ENCODE data around the gene MT4. TPM values are rescaled to one million over a fixed set of nuclear protein-coding genes. Genes with fewer than 3 reads are reported as not detected.

MT4 gene
- total RNA-seq, result not detected

DNA sequence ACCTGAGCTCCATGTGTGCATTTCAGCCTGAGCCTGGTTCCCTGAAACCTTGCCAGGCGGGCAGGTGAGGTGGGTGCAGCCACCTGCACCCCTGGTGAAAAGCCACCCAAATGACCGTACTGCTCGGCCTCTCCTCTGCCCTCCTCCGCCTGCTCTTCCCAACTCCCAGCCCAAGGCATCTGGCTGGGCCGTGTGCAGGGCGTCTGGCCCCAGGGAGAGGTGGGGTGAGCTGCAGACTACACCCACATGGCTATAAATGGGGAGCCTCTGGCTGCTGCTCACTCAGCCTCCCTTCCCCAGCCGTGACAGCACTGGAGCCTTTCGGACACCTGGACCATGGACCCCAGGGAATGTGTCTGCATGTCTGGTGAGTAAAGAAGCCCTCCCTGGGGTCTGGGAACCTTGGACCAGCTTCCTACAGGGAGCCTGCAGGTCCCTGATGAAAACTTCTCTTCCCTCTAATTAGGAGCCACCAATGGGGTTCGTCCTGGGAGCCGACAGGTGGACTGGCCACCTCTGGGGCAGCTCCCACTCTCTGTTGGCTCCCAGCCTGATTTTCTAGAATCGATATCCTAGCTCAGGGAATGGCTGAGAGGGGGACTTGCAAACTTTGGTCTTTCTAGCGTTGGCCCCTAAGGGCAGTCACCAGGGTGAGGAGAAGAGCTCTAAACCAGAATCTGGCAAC lies at the start of gene MT4:
Gene MT4, plus strand, starts transcription at position 281 of the 685 bp plus-strand sequence. Its CDS starts 56 bp downstream, at position 337.
- no peak for DNase-seq (ENCODE audit: low spot score)

DNA sequence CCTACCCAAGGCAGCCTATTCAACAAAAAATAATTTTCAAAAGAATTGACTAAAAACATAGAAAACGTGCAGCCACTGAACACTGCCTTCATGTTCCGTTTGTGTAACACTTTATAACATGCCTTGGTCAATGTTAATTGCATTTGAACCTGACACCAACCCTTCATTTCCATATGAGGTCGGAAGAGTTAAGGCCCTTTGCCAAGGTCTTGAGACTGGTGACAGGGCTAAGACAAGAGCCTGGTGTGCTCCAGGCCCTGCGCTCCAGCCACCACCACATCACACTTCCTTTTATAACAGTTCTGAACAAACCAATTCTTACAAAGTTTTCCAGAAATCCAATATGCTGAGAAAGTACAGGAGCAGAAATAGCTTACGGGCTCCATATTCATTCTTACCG lies 49.2 kb upstream of the MT4 start:
- DNase-seq (ENCODE audit: low spot score), result no peak

DNA sequence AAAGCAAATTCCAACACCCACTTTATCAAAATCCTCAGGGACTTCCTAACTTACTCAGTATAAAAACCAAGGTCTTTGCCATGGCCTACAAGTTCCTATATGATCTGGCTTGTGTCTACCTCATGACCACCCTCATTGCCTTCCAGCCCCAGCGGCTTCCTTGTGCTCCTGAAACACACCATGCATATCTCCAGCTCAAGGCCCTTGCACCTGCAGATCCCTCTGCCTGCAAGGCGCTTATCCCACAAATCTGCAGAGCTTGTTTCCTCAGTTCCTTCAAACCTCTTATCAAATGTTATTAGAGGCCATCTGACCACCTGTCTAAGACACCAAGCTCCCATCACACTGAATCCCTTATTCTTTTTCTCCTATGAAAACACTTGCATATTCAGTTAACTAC lies 47.7 kb upstream of the MT4 start:
- no peak for DNase-seq (ENCODE audit: low spot score)

DNA sequence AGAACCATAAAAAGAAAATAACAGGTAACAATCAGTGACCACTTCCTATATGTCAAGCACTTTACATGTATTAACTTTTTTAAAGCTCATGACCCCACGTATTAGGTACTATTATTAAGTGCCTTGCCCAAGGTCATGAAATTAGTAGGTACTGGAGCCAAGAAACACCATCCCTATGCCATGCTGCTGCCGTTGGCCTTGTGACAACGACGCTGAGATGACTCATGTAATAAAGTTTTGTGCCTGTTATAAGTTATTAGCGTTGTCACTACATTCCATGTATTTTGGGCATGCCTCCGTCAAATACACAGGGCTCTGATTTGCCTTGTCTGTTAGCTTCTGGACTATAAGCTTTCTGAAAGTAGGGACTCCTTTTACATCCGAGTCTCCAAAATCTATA lies 46.4 kb upstream of the MT4 start:
- no peak for DNase-seq (ENCODE audit: low spot score)

DNA sequence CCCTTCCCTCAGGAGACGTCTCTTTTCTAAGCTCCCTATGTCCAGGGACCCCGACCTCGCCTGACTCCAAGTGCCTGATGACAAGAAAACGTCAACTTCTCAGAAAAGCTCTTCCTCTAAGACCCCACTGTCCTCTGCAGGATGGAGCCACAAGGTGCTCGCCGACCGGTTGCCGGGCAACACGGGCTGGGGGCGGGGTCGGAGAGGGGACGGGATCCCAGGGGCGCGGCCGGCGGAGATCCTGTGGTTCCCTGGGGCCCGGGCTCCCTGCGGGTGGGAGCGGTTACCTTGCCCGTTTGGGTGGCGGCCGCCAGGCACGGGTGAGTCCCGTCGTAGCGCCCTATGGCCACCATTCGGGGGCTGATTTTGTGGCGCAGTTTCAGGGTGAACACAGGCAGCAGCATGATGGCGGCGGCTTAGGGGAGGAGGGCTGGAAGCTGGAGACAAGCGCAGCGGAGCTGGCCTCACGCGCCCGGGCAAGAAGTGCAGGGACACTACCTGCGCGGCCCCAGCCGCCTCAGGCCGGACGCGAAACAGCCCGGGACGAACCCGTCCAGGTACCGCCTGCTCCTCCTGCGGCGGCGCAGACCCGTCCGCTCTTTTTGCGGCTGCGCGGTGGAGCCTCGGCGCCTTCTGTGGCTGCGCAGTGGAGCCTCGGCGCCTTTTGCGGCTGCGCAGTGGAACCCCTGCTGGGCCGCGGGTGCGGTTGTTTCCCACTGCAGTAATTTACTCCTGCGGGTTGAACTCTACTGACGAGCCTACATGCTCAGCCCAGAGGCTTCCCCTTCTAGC lies 45.2 kb upstream of the MT4 start, which contains the start of gene BBS2:
Gene BBS2, minus strand, starts transcription at position 566 of the 792 bp plus-strand sequence. Its CDS starts 162 bp downstream, at position 404.
- DNase-seq (ENCODE audit: low spot score), result peak; percentile 92

DNA sequence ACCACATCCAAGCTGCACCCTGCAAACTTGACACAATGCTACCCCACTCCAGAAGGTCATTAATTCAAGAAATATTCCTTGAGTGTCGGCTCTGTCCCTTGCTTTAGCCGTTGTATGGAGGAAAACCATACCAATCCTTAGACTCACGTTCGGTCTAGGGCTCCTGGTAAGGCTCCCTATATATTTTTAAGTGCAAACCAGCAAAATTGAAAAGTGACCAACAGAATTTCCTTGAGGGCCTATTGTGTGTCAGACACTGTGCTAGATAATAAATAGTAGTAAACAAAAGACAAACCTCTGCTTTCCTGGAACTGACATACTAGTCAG lies 44.7 kb upstream of the MT4 start:
- no peak for DNase-seq (ENCODE audit: low spot score)

DNA sequence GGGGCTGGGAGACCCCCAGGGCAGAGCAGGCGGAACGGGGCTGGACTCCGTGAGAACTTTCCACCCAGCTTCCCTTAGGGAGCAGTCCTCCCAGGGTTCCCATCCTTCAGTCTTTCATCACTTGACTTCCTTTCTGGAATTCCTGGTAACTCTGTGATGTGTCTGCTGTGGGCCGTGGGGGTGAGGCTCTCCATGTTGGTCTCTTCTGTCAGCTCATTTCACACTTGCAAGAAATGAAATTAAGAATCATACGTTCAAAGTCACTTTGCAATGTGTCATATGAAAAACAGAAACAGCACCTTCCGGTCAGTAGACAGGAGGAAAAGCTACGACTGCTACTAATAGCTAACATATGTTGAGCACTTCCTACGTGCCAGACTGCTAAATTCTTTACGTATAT lies 39.6 kb upstream of the MT4 start:
- DNase-seq (ENCODE audit: low spot score), result no peak

DNA sequence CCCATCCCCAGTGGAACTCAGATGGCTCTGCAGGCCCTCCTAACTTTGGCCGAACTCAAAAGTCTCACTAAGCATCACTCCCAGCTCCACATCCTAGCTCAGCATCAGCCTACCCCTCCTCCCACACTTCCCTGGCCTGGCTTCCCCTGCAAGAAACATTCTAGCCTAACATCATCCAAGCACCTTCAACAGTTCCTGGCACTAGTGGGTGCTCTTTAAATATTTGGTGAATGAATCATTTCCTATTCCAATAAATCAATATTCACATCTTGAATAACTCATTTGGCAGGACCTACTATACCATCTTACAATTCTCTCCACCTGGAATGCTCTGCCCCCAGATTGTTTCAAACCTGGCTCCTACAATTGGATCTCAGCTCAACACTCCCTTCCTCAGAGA lies 34.0 kb upstream of the MT4 start:
- DNase-seq (ENCODE audit: low spot score), result no peak

DNA sequence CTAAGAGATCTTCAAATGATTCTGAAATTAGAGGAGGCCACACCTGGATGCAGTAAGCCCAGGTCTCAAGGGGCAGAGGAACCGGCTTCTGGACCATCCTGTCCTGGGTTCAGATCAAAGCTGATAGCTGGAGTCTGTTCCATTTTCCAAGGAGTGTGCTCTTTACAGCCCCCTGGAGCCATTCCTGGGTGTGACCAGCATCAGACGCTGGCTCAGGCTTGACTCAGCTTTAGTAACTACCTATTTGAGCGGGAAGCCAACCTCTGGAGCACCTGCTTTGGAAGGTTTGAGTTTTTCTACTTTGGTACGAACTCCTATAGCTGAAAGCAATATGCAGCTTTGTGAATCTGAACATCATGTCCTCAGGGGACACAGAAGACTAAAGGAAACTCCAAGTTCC lies 32.2 kb upstream of the MT4 start:
- no peak for DNase-seq (ENCODE audit: low spot score)

DNA sequence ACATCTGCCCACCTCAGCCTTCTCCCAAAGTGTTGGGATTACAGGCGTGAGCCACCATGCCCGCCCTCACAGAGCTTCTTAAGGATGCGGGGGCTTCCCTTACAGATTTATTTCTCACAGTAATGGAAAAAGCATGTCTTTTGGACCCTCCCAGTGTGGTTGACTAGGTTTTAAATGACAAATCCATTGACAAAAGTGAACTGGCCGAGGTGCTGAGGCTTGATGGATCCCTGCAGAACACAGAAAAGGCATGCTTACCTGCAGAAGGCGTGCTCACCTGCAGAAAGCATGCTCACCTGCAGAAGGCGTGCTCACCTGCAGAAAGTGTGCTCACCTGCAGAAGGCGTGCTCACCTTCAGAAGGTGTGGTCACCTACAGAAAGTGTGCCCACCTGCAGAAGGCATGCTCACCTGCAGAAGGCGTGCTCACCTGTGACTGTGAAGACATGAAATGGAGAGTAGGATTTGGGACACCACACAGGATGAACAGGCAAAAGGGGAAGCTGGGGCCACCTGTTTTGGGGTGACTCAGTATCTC lies 30.0 kb upstream of the MT4 start:
- DNase-seq (ENCODE audit: low spot score), result no peak

DNA sequence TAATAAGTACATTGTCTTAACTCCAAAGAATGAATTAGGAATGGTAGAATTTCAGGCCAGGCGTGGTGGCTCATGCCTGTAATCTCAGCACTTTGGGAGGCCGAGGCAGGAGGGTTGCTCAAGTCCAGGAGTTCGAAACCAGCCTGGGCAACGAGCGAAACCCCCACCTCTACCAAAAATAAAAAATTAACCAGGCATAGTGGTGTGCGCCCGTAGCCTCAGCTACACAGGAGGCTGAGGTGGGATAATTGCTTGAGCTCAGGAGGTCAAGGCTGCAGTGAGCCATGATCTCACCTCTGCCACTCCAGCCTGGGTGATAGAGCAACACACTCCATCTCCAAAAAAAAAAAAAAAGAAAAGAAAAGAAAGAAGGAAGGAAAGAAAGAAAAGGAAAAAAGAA lies 26.5 kb upstream of the MT4 start:
- no peak for DNase-seq (ENCODE audit: low spot score)

DNA sequence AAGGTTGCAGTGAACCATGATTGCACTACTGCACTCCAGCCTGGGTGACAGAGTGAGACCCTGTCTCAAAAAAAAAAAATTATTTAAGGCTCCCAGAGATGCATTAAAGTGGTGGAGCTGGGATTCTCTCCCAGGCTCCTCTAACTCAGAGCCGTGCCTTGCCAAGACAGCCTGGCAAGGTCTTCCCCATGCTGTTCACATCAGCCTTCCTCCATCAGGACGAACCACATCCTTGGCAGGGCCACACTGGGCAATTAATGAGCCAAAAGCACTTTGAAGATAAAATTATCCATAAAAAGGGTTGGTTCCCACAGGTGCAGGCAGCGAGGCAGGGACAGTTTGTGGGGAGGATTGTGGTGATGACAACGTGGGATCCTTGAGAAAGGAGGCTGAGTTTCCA lies 25.2 kb upstream of the MT4 start:
- peak; percentile 46 for DNase-seq (ENCODE audit: low spot score)

DNA sequence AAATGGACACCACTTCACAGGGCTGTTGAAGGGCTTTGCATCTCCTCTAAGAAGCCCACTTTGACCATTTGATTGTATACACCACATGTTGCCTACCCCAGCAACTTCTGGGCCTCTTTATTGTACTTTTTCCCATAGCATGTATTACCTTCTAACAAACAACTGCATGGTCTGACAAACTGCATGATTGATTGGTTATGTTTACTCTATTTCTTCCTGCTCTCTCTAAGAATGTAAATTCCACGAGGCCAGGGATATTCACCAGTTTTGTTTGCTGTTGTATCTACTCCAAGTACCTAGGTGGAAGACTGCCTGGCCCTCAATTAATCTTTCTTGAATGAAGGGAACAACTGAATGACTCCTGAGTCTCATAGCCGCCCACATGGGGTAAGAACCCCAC lies 22.8 kb upstream of the MT4 start:
- no peak for DNase-seq (ENCODE audit: low spot score)

DNA sequence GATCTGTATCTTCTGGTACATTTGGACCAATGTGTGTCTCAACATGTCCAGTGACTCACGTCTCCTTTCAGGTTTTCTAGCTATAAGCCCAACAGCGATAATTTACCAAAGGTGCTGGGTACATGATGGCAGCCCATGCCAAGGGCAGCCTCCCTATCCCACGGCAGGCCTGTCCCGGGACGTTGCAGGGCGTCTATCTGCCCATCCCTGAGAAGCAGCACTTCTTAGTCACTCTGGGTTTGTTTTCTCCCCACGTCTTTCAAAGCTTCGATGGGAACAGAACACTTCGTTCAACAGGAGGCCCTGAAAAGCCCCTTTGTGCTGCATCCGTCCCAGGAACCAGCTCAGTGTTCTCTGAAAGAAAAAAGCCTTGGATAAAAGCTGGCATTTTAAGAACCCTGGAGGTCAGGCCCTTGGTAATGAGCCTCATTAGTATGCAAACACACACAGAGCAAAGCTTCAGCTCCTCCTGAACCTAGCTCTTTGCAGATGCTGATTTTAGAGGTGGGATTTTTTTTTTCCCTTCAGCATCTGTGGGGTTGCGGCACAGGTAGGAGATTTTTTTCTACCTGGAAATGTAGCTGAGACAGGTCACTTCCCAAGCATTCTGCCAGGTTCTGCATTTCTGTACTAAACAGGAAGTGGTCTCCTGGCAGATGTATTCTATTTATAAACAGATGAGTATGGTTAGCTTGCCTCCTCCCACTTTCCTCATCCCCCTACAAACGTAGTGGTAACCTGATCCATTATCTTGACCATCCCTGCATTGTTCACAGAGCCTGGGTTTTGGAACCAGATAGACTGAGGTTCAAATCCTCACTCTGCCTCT lies 17.5 kb upstream of the MT4 start:
- DNase-seq (ENCODE audit: low spot score), result no peak

DNA sequence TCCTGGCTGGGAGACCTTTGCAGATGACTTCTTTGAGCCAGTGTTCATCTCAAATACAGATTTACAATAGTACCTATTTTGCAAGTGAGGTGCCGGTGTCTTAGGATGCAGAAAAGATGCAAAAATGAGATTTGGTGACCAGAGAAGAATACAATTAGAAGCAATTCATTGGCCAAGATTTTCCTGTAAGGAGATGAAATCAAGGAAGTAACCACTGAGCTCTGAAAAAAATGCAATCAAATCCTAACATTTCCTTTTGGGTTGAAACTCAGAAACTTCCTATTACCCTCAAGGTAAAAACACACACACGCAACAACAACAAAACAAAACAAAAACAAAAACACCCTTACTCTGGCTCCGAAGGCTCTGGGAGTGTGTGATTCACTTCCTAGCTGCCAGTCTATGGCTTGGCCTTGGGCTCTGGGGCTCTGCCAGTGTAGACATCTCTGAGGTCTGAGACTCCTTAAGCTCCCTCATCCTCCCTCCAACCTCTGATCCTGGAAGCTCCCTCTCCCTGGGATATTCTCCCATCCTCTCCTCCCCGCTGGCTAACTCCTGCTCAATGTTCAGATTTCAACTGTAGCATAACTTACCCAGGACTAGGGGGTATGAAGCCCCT lies 16.8 kb upstream of the MT4 start:
- DNase-seq (ENCODE audit: low spot score), result no peak

DNA sequence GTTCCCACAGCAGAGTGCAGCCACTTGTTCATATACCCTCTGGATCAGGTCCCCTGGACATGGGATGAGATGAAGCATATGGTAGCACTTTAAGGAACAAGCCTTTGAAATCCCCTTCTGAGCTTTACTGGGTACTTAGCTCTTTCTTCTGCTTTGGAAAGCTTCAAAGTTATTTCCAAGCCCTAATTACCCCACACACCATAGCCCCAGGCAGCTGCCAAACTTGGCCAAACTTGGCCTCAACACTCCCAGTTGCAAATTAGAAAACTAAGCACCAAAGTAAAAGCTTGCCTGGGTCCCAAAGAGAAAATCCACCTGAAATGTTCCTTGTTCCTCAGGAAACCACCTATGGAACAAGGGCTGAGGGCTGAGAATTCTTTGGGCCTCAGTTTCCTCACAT lies 15.7 kb upstream of the MT4 start:
- DNase-seq (ENCODE audit: low spot score), result no peak

DNA sequence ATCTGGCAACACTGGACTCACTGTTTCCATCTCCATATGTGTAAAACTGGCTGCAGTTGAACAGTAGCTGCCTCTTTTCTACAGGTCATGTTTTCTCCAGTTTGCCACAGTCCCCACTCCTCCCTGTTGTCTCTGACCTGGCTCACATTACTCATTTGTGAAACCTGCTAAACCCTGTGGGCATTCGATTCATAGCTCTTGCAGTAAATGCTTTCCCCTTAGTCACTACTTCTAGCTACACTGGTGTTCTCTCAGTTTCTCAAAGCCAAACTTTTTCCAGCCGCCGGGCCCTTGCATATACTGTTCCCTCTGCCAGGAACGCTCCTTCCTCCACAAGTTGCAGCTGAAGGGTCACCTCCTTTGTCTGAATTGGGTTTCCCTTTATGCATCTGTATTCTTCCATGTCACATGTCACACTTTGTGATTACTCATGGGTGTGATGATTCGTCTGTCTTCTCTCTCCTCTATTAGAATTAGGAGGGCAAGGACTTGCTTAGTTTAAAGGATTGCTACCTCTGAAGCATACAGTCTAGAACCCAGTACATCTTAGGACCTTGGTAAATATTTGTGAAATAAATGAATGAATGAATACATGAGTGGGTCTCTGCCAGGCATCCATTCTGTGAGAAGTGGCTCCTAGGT lies 15.0 kb upstream of the MT4 start:
- no peak for DNase-seq (ENCODE audit: low spot score)

DNA sequence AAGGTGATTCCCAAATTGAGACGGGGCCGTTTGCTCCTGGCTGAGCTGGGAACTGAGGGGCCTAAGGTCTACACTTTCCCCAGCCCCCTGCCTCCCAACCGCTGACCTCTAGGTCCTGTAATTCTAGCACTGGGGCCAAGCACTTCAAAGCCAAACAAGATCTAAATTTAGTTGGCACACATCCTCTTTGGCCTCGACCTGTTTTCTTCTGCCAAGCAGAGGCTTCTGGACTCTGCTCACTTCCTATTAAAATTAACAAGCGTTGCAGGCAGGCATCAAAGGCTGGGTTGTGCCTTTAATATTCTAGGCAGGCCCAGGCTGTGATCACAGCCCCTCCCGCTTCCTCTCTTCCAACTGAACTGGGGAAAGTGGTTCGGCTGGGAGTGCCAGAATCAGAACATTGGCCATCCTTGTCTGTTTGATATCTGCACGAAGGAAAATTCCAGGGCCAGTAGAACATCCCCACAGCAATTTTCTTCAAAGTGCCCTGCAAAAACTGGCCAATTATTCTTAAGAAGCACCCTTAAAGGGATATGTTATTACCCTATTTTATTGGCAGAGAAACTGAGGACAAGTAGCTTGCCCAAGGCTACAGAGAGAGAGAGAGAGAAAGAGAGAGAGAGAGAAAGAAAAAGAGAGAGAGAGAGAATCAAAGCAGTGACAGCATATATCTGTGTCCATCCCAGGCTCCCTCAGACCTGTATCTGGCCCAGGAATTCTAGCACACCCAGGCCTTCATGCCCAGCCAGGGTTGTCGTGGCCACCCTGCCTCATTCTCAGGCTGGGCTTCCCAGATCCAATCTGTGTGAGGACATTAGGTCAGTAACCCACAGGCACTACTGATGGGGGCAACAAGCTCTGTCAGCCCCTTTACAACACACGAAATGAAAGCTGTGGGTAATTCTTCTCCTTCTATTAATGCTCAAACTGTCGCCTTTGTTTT lies 12.8 kb upstream of the MT4 start:
- DNase-seq (ENCODE audit: low spot score), result peak; percentile 45

DNA sequence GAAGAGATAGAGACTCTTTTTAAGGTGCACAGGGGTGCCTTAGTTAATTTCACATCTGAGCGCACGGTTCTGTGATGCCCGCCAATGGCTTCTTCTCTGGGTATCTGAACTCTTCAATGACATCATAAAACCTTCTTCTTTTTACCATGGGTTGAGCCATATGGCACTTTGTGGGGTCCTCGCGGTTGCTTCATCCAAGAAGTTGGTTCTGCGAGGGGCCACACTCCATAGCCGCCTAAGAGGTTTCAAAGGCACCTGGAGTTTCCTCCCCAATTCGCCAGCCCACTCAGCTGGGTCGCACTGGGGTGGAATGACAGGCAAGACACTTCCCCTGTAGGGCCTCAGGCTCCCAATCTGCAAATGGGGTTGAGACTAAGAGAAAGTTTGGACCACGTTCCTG lies 10.4 kb upstream of the MT4 start:
- DNase-seq (ENCODE audit: low spot score), result no peak

DNA sequence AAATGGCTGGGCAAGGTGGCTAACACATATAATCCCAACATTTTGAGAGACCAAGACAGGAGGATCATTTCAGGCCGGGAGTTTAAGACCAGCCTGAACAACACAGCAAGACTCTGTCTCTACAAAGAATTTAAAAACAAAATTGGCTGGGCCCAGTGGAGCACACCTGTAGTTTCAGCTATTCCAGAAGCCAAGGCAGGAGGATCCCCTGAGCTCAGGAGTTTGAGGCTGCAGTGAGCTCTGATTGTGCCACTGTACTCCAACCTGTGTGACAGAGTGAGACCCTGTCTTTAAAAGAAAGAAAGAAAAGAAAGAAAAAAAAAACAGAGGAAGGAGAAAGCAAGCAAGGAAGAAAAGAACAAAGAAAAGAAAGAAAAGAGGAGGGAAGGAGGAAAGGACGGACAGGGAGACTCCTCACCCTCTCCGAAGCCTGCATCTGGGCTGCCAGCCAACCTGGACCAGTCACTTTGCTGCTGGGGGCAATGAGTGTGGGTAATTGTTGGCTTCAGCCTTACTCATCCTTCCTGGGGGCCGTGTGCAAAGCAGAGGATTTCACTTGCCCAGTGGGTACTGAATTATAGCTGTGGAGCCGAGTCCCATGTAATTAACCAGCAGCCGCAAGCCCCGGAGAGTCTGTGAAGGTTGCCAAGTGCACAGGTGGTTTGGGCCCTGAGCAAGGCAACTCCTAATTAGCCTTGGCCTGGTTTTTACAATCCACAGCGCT lies 6.7 kb upstream of the MT4 start:
- no peak for DNase-seq (ENCODE audit: low spot score)
